Prostate gland (tissue), 2 donors: ENCODE data around the gene RGL1. TPM values are rescaled to one million over a fixed set of nuclear protein-coding genes. Genes with fewer than 3 reads are reported as not detected.

Source experiments
- DNase-seq: peaks from one replicate; pipeline ENCODE4 v3.0.0-alpha.2; 2019; ENCODE audit warnings: low spot score
- H3K27ac ChIP-seq, 2 donors: fragments of 200-600 bp; sonication (generic); 2 replicates each; pipeline ENCODE4 v1.5.1; 2017 to 2019
- H3K27me3 ChIP-seq: fragments of 200-600 bp; sonication (generic); replicated peaks from 2 replicates; pipeline ENCODE4 v1.5.1; 2019; ENCODE audit not compliant: insufficient read depth
- H3K36me3 ChIP-seq, 2 donors: fragments of 200-600 bp; sonication (generic); 1 replicate in 1 of 2; 2 replicates in 1 of 2; pipeline versions ENCODE4 v1.5.1 to v1.8.1; 2017 to 2019
- H3K4me1 ChIP-seq: fragments of 200-600 bp; sonication (generic); replicated peaks from 2 replicates; pipeline ENCODE4 v1.5.1; 2019
- H3K4me3 ChIP-seq, 2 donors: fragments of 200-600 bp; sonication (generic); 2 replicates each; pipeline ENCODE4 v1.5.1; 2017 to 2019
- H3K9me3 ChIP-seq: fragments of 200-600 bp; sonication (generic); 2 replicates; pipeline ENCODE4 v1.5.1; 2017
- POLR2A ChIP-seq: fragments of 450-650 bp; IDR thresholded peaks from one replicate; pipeline ENCODE4 v1.6.1; 2016; ENCODE audit warnings: antibody characterized with exemption, mild to moderate bottlenecking
- POLR2AphosphoS5 ChIP-seq: sonication (generic); formaldehyde crosslinking; IDR thresholded peaks from one replicate; pipeline ENCODE4 v1.6.1; 2017; ENCODE audit warnings: antibody characterized with exemption
- WGBS: methylation state at CpG from one replicate; pipeline ENCODE4 v1.1.5; 2018; 5-methylcytosine and 5-hydroxymethylcytosine counted together
- intact Hi-C: fragments of 100-400 bp; cut with DNase I; formaldehyde crosslinking; loops from one replicate; pipeline ENCODE4 v1.14.2; 2022
- total RNA-seq, 2 donors: library from RNA; depleted of rRNA; stranded (reverse); fragments of >200 nt; gene quantifications; one replicate each; pipeline ENCODE4 v1.1.0, GENCODE V29; 2016
- TF ChIP-seq, protein P1 (sequence below), 4 experiments: fragments of 200-600 bp in 2 of 4; fragments of 450-650 bp in 2 of 4; sonication (generic) in 2 of 4; IDR thresholded peaks; 1 replicate in 3 of 4; 2 replicates in 1 of 4; pipeline ENCODE4 v1.5.1; 2016 to 2019; ENCODE audit warnings: antibody characterized with exemption in 4 of 4, mild to moderate bottlenecking in 2 of 4, moderate library complexity in 2 of 4

The RGL1 gene
- total RNA-seq, 2 donors from 2014 or later = 11.1 to 49.6 TPM

DNA sequence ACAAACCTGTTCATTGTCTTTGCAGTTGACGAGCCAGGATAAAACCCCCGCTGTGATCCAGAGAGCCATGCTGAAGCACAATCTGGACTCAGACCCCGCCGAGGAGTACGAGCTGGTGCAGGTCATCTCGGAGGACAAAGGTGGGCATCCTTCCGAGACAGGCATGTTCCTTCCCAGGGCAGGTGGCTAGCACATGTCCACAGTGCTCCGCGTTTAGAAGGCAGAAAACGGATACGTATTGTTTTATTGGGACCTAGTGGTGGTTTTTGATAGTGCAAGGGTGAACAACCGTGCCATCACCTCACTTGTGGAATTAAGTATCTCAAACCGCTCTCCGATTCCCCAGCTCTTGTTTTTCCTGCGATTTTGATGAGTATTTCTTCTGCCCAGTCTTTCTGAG, 117.3 kb downstream of the RGL1 start:
- WGBS = 90% methylated on average over 15 of the region's 15 CpGs
- Histone ChIP-seq H3K9me3 (no peaks in the 10 kb centered on the region), H3K4me1 (no peaks in the 10 kb centered on the region), H3K27me3 (no peaks in the 10 kb centered on the region), H3K4me3 (no peak overlapping the region), H3K27ac (no peak overlapping the region), H3K36me3 (peaks cover 0 to 7% of the 10 kb centered on the region in 2 donors)
- no peak for DNase-seq
- TF ChIP-seq, protein P1, sequence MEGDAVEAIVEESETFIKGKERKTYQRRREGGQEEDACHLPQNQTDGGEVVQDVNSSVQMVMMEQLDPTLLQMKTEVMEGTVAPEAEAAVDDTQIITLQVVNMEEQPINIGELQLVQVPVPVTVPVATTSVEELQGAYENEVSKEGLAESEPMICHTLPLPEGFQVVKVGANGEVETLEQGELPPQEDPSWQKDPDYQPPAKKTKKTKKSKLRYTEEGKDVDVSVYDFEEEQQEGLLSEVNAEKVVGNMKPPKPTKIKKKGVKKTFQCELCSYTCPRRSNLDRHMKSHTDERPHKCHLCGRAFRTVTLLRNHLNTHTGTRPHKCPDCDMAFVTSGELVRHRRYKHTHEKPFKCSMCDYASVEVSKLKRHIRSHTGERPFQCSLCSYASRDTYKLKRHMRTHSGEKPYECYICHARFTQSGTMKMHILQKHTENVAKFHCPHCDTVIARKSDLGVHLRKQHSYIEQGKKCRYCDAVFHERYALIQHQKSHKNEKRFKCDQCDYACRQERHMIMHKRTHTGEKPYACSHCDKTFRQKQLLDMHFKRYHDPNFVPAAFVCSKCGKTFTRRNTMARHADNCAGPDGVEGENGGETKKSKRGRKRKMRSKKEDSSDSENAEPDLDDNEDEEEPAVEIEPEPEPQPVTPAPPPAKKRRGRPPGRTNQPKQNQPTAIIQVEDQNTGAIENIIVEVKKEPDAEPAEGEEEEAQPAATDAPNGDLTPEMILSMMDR (IDR thresholded peaks at IDR 0.05) = peak in 1 of 4 experiments; percentile 9
- TF ChIP-seq POLR2AphosphoS5 (no peak), POLR2A (no peak)
- intact Hi-C loops = no loop called here

DNA sequence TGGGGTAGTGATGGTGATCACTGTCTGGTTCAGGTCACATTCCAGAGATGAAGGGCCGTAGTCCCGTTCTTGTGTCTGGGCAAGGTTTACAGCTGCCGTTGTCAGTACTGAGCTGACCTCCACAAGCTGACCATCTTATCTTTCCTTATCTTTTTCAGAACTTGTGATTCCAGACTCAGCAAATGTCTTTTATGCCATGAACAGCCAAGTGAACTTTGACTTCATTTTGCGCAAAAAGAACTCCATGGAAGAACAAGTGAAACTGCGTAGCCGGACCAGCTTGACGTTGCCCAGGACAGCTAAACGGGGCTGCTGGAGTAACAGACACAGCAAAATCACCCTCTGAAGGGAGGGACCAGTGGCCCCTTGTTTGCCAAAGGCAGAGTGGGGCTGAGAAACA, 121.0 kb downstream of the RGL1 start:
- H3K27ac ChIP-seq = no peak overlapping the region
- TF ChIP-seq, protein P1 (IDR thresholded peaks at IDR 0.05) = no peak
- TF ChIP-seq POLR2A = no peak
- TF ChIP-seq POLR2AphosphoS5 = no peak
- no peaks in the 10 kb centered on the region for H3K4me1 ChIP-seq
- no peaks in the 10 kb centered on the region for H3K9me3 ChIP-seq
- peaks cover 0 to 7% of the 10 kb centered on the region in 2 donors for H3K36me3 ChIP-seq
- no peaks in the 10 kb centered on the region for H3K27me3 ChIP-seq
- no peak for DNase-seq
- 83% methylated on average over 8 of the region's 8 CpGs for WGBS
- intact Hi-C loops = no loop called here
- H3K4me3 ChIP-seq = no peak overlapping the region

GRCh38 chr1:183926983-183927382, 122.1 kb downstream of the RGL1 start:
- no peak for DNase-seq
- Histone ChIP-seq H3K27me3 (no peaks in the 10 kb centered on the region), H3K27ac (no peak overlapping the region), H3K9me3 (no peaks in the 10 kb centered on the region), H3K4me1 (no peaks in the 10 kb centered on the region), H3K36me3 (peaks cover 0 to 7% of the 10 kb centered on the region in 2 donors), H3K4me3 (no peak overlapping the region)
- intact Hi-C loops = no loop called here
- 79% methylated on average over 5 of the region's 5 CpGs for WGBS
- TF ChIP-seq POLR2AphosphoS5 = no peak
- TF ChIP-seq, protein P1 (IDR thresholded peaks at IDR 0.05) = no peak
- TF ChIP-seq POLR2A = no peak

DNA sequence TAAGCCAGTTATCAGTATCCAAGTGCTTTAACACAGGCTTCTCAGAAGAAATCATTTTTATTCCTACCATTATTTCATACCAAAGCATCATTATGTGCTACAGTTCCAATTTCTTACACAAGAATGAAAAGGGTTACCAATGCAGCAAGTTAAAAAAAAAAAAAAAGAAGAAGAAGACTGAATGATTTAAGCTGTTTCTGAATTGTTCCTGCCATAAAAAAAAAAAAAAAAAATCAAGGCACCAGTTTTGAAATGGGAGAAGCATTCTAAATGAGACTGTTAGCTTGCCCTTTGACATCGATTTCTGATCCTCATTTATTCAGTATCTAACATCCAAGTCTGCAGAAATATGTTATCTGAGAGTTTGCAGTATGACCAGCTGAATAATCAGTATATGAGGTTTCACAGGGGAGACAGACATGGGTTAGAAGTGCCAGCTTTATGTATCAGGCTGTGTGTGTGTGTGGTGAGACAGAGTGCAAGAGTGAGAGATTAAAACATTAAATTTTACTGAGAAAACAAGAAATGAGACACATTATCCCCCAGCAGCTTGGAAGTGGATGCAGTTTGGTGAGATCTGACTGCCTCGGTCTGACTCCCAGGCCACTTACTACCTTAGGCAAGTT, 126.8 kb downstream of the RGL1 start:
- Histone ChIP-seq H3K9me3 (no peaks in the 10 kb centered on the region), H3K27ac (peak overlapping the region in 1 of 2 donors; percentile 35), H3K27me3 (no peaks in the 10 kb centered on the region), H3K4me3 (no peak overlapping the region), H3K36me3 (no peaks in the 10 kb centered on the region), H3K4me1 (no peaks in the 10 kb centered on the region)
- intact Hi-C loops = no loop called here
- no peak for DNase-seq
- WGBS = 68% methylated on average over 2 of the region's 2 CpGs
- TF ChIP-seq, protein P1 (IDR thresholded peaks at IDR 0.05) = no peak
- TF ChIP-seq POLR2AphosphoS5 = no peak
- TF ChIP-seq POLR2A = no peak

GRCh38 chr1:183932412-183932811, 127.5 kb downstream of the RGL1 start:
- Histone ChIP-seq H3K4me1 (no peaks in the 10 kb centered on the region), H3K27me3 (no peaks in the 10 kb centered on the region), H3K9me3 (no peaks in the 10 kb centered on the region), H3K27ac (peak overlapping the region in 1 of 2 donors; percentile 35), H3K36me3 (no peaks in the 10 kb centered on the region), H3K4me3 (no peak overlapping the region)
- no peak for DNase-seq
- 21% methylated on average over 15 of the region's 15 CpGs for WGBS
- intact Hi-C loops = no loop called here
- TF ChIP-seq POLR2AphosphoS5 (peak; percentile 15), POLR2A (no peak)
